LNCAP (cell line): ENCODE results near the gene SLC27A5.

Experiments
- TF ChIP-seq, protein P1 (sequence below): fragments of 450-650 bp; IDR thresholded peaks from 2 replicates; pipeline ENCODE4 v1.5.1; 2017; ENCODE audit warnings: mild to moderate bottlenecking

SLC27A5 gene

DNA sequence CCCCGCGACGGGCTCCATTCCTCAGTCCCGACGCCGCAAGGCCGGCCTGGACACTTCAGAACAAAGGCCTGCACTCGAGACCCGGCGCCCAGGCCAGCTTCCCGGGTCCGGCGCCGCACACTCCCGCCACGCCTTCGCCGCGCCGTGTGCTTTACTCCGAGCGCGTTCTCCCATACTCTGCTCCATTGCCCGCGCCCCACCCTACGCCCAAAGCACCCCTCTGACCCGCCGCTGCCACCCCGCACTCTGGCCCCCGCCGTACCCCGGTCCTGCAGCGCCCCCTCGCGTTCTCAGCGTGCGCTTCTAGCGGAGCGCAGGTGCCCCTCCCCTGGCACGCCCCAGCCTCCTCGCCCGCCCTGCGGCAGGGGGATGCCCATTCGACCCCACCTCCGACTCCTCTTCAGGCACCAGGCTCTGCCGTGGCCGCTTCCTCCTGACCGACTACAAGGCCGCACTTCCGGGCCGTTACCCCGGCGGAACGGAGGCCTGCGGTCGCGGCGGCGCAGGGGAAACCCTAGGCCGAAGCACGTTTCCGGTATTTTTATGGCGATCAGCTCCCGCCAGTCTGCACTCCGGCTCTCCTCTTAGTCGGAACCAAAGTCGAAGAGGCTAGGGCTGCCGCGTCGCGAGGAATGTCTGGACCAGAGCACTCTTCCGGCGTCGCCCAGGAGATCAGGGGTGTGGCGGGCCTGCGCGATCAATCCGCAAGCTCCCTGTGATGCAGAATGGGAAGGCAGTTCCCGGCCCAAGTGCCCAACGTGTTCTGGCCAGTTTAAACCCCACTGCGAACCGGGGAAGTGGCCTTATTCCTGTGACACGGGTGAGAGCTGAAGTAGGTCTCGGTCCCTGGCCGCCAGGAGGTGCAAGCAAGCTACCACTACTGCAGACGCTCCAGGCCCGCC, 7.8 kb upstream of the SLC27A5 start, which contains the start of gene ZBTB45:
TSS of gene ZBTB45 (minus strand) at position 456 of the 902 bp plus-strand sequence. CDS start 2,137 bp downstream, outside the sequence.
- TF ChIP-seq, protein P1, sequence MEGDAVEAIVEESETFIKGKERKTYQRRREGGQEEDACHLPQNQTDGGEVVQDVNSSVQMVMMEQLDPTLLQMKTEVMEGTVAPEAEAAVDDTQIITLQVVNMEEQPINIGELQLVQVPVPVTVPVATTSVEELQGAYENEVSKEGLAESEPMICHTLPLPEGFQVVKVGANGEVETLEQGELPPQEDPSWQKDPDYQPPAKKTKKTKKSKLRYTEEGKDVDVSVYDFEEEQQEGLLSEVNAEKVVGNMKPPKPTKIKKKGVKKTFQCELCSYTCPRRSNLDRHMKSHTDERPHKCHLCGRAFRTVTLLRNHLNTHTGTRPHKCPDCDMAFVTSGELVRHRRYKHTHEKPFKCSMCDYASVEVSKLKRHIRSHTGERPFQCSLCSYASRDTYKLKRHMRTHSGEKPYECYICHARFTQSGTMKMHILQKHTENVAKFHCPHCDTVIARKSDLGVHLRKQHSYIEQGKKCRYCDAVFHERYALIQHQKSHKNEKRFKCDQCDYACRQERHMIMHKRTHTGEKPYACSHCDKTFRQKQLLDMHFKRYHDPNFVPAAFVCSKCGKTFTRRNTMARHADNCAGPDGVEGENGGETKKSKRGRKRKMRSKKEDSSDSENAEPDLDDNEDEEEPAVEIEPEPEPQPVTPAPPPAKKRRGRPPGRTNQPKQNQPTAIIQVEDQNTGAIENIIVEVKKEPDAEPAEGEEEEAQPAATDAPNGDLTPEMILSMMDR, result peak; percentile 59

- TF ChIP-seq, protein P1, result no peak
Observed at GRCh38 chr19:58519087-58519354, 7.2 kb upstream of the SLC27A5 start.

DNA sequence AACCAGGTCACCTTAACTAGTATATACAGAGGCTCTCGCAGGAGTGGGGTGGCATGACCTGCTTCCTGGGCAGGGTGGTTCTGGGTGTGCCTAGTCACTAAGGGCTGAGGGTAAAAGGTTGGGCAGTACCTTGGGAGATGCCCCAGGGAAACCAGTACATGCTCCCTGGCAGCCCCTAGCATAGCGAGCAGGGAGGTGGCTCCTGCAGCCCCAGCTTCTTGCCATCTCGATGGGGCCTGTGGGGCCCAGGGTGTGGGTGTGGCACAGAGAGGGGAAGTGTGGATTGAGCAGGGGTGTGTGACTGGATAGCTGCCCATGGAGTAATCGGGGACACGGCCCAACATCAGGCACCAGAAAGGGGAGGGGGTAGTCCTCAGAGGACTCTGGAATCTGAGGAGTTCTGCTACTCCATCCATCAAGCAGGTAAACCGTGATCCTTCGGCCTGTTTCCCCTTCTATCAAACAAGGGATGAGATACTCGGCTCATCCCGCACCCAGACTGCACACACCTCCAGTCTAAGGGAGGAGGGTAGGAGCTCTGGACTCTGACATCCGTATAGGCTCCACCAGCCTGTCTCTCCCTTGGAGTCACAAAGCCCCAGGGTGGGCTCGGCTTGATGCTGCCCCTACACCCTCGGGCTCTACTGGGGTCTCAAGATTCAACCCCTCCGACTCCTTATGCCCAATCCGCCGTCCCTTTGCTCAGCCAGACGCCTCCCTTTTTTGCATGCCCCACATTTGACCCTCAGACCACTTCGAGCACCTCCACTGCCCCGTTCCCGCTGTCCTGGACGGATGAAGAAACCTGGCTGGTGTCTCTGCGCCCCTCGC, 6.7 kb upstream of the SLC27A5 start:
- TF ChIP-seq, protein P1, result peak; percentile 12

GRCh38 chr19:58516964-58517833, 5.4 kb upstream of the SLC27A5 start:
- TF ChIP-seq, protein P1, result peak; percentile 21; the same call in 1 of the 2 replicates

DNA sequence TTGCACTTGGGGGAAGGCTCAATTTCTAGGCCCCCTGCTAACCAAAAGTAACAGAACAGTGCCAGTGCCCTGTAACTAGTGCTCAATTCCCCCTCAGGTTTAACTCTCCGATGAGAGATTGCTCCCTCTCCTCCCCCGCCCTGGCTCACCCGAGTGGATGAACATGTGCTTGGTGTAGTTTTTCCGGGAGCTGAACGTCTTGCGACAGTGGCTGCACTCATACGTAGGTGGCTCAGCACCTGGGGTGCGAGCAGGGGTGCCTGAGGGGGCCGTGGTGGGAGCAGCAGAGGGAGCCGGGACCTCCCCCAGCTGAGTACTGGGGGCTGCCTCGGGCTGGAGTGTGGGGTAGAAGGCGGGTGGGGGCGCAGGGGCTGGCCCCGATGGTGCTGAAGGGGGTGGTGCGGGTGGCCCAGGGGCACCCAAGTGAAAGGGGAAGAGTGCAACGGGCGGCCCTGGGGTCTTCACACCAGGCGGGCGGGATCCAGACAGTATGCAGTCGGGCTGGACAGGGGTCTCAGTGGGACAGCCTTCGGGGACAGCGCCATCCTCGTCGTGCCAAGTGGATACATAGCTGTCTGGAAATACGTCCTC, 4.5 kb upstream of the SLC27A5 start:
- TF ChIP-seq, protein P1, result no peak

DNA sequence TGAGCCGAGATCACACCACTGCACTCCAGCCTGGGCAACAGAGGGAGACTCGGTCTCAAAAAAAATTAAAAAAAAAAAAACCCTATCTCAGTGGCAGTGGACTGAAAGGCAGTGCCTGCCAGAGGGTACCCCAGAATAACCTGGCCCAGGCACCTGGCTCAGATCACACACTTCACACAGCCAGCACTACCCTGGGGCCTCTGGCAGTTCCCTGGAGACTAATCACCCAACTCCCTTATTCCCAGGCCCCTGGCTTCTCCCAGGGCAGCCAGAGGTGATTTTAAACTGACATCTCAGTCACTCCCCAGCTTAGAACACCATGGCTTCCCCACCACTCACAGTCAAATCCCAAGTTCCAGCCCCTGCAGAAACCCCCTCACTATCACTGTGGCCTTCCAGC, 3.5 kb upstream of the SLC27A5 start:
- TF ChIP-seq, protein P1, result no peak
